Esophagus squamous epithelium (tissue), 4 donors: Measurements from ENCODE around the gene BAZ2B.

Experiments
- POLR2A ChIP-seq, 4 donors: fragments of 450-650 bp; IDR thresholded peaks; one replicate each; pipeline ENCODE4 v1.6.1; 2017; ENCODE audit warnings: antibody characterized with exemption in 4 of 4, mild to moderate bottlenecking in 4 of 4, moderate library complexity in 3 of 4
- TF ChIP-seq, protein P1 (sequence below), 6 experiments: fragments of 450-650 bp in 4 of 6; fragments of 200-600 bp in 2 of 6; sonication (generic) in 2 of 6; IDR thresholded peaks; one replicate each; pipeline ENCODE4 v1.5.1; 2016 to 2019; ENCODE audit warnings: antibody characterized with exemption in 6 of 6, mild to moderate bottlenecking in 4 of 6, moderate library complexity in 4 of 6

DNA sequence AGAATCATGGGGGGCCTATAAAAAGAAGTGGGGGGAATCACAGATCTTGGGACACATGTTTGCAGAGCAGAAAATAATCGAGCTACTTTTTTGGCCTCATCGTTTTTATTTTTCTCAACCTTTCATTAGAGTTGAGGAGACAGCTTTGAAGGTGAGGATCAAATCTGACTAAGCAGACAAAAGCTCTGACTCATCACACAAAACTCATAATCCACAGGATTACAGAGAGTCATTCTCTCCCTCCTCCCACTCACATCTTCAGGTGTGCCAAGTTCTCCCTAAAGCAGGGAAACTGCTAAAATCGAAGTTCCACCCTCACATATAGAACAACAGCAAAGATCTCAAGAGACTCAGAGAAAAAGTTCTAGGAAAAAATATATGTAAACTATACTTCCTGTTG is 15.6 kb downstream of the BAZ2B start:
- TF ChIP-seq, protein P1, sequence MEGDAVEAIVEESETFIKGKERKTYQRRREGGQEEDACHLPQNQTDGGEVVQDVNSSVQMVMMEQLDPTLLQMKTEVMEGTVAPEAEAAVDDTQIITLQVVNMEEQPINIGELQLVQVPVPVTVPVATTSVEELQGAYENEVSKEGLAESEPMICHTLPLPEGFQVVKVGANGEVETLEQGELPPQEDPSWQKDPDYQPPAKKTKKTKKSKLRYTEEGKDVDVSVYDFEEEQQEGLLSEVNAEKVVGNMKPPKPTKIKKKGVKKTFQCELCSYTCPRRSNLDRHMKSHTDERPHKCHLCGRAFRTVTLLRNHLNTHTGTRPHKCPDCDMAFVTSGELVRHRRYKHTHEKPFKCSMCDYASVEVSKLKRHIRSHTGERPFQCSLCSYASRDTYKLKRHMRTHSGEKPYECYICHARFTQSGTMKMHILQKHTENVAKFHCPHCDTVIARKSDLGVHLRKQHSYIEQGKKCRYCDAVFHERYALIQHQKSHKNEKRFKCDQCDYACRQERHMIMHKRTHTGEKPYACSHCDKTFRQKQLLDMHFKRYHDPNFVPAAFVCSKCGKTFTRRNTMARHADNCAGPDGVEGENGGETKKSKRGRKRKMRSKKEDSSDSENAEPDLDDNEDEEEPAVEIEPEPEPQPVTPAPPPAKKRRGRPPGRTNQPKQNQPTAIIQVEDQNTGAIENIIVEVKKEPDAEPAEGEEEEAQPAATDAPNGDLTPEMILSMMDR (IDR thresholded peaks at IDR 0.05), result no peak
- no peak for TF ChIP-seq POLR2A (IDR thresholded peaks at IDR 0.05)
